ENCODE results near the gene SOX13. TPM values are rescaled to one million over a fixed set of nuclear protein-coding genes. Genes with fewer than 3 reads are reported as not detected.

Gene SOX13
- total and polyA plus RNA-seq, 2 of the 4 experiments (the other 2 are of a cell fraction) = 0.54 to 3.5 TPM

- no peak for DNase-seq
- ChIA-PET CTCF (interaction anchor here (0.8 to 2.5 kb wide), 11 partner anchors 9 to 342 kb away, joined by 3 to 32 read pairs (median 5); partner anchors contain the start of genes KISS1 and PLEKHA6), POLR2A (ENCODE audit: unreplicated experiment) (no interaction called here)
- H2AK9ac ChIP-seq (replicated peaks; ENCODE audit: low read depth, low read length, poor library complexity) = peak overlapping the region; percentile 94
- dilution Hi-C loops (cut with HindIII; ENCODE audit: low sequenced_read_pairs, unreplicated experiment) (loop anchor here (25.0 kb wide), 1 partner anchor 225 kb away; no protein-coding TSS in a partner anchor), intact Hi-C loops (cut with micrococcal nuclease) (loop anchor here (1.0 to 5.0 kb wide), 4 partner anchors 45 to 340 kb away; no protein-coding TSS in a partner anchor), in situ Hi-C loops (cut with MboI; ENCODE audit: low sequenced_read_pairs) (no loop called here)
- H3K36me3 ChIP-seq (ENCODE audit: control insufficient read depth, insufficient read depth, low read length) = no peaks in the 10 kb centered on the region
- no peaks in the 10 kb centered on the region for H3K9me1 ChIP-seq (ENCODE audit: insufficient read depth, low read length)
- no peak overlapping the region for H4K91ac ChIP-seq (ENCODE audit: insufficient read depth, low read depth, low read length)
- H3K9ac ChIP-seq (ENCODE audit: low read depth, low read length) = no peak overlapping the region
- peak overlapping the region; percentile 86 for H2AK5ac ChIP-seq (ENCODE audit: low read depth, low read length)
- H3K27me3 ChIP-seq (ENCODE audit: control insufficient read depth, insufficient read depth, low read length) = peaks cover 6% of the 10 kb centered on the region; the same call in 1 of the 2 replicates
- no peak for ATAC-seq (ENCODE audit: low read depth)
- no peak overlapping the region for H3K23ac ChIP-seq (ENCODE audit: low read depth, low read length)
- no peak overlapping the region for H3K27ac ChIP-seq (ENCODE audit: insufficient read depth, low read length)
- WGBS, 2 experiments (ENCODE audit: extremely low coverage in 2 of 2, insufficient read length in 1 of 2) = 60% methylated on average over 1 of the region's 14 CpGs; no CpG with 5 or more reads in 1 of the 2 experiments
- H3K79me1 ChIP-seq (ENCODE audit: low read depth in 1 of 2, low read length in 2 of 2) = no peaks in the 10 kb centered on the region
- 0 out of 2 replicates have a peak overlapping the region, but pooled peaks have one; percentile 58 for H3K4ac ChIP-seq (ENCODE audit: low read depth, low read length)
- H4K5ac ChIP-seq (ENCODE audit: low read depth, low read length) = no peak overlapping the region
- H3K9me3 ChIP-seq (ENCODE audit: control insufficient read depth, insufficient read depth, low read length) = no peaks in the 10 kb centered on the region
- no peaks in the 10 kb centered on the region for H4K20me1 ChIP-seq (ENCODE audit: insufficient read depth, low read length)
- no TSS peak for BruUV-seq (replicated peaks)
- H3K18ac ChIP-seq (ENCODE audit: low read depth, low read length) = no peak overlapping the region
- H4K8ac ChIP-seq (ENCODE audit: low read depth in 2 of 2, low read length in 2 of 2) = no peak overlapping the region; a peak in 1 of 4 replicates
- H3K56ac ChIP-seq (ENCODE audit: extremely low read depth, insufficient read depth, low read length) = no peak overlapping the region
- peak overlapping the region; percentile 60 for H2AFZ ChIP-seq (replicated peaks; ENCODE audit: low read length, poor library complexity)
- 0 out of 3 replicates have a peak overlapping the region, but pooled peaks have one; percentile 7 for H2BK15ac ChIP-seq (ENCODE audit: low read depth, low read length)
- peak overlapping the region; percentile 81; the same call in 1 of the 2 replicates for H2BK120ac ChIP-seq (ENCODE audit: low read depth, low read length)
- H3K4me3 ChIP-seq (ENCODE audit: insufficient read depth, low read depth, low read length) = no peak overlapping the region
- H3K14ac ChIP-seq (replicated peaks; ENCODE audit: low read depth, low read length) = no peak overlapping the region
- no peak overlapping the region for H2BK5ac ChIP-seq (ENCODE audit: low read depth, low read length, poor library complexity, severe bottlenecking)
- no peaks in the 10 kb centered on the region for H3K4me1 ChIP-seq (ENCODE audit: control insufficient read depth, insufficient read depth, low read length)
- H3K4me2 ChIP-seq (ENCODE audit: low read depth, low read length) = no peak overlapping the region
- no peak overlapping the region; the same call in 1 of the 2 replicates for H2BK20ac ChIP-seq (ENCODE audit: low read depth, low read length)
- TF ChIP-seq RFX5 (IDR thresholded peaks at IDR 0.05; ENCODE audit: low read depth, low read length) (no peak), RAD21 (IDR thresholded peaks at IDR 0.05; ENCODE audit: low read length) (no peak), CEBPB (IDR thresholded peaks at IDR 0.05; ENCODE audit: low read depth, low read length) (no peak), CTCF (conservative IDR thresholded peaks at IDR 0.05; ENCODE audit: low read depth, low read length) (no peak), MAZ (IDR thresholded peaks at IDR 0.05; ENCODE audit: borderline replicate concordance, low read depth, low read length) (no peak), MXI1 (IDR thresholded peaks at IDR 0.05; ENCODE audit: borderline replicate concordance, low read depth, low read length) (no peak), SMC3 (IDR thresholded peaks at IDR 0.05; ENCODE audit: low read depth, low read length) (no peak), POLR2A (IDR thresholded peaks at IDR 0.05; ENCODE audit: low read depth, low read length) (no peak), ELK1 (IDR thresholded peaks at IDR 0.05; ENCODE audit: borderline replicate concordance, low read depth, low read length) (no peak), USF2 (IDR thresholded peaks at IDR 0.05; ENCODE audit: low read depth, low read length) (no peak), CHD1 (IDR thresholded peaks at IDR 0.05; ENCODE audit: low read depth, low read length) (no peak), NFE2L2 (IDR thresholded peaks at IDR 0.05; ENCODE audit: low read depth, low read length) (no peak), BHLHE40 (IDR thresholded peaks at IDR 0.05; ENCODE audit: low read depth, low read length) (no peak)
Observed at GRCh38 chr1:204161609-204162493, 88.9 kb downstream of the SOX13 start.
